PC-9 (cell line): ENCODE results near the gene FERMT3. TPM values are rescaled to one million over a fixed set of nuclear protein-coding genes. Genes with fewer than 3 reads are reported as not detected.

Source experiments
- BruUV-seq: library from RNA; stranded (reverse); fragments of 400-500 nt; replicated peaks from 2 replicates; lab custom pipeline; 2021; lab: Mats Ljungman, UMichigan
- CTCF ChIA-PET: fragments of 300-600 bp; sonication (Branson Sonifier 250); formaldehyde crosslinking; loops from one replicate; lab custom pipeline; 2022; ENCODE audit warnings: antibody characterized with exemption; lab: Charles Lee
- POLR2A ChIA-PET: fragments of 300-600 bp; sonication (Branson Sonifier 250); formaldehyde crosslinking; loops from one replicate; lab custom pipeline; 2022; ENCODE audit warnings: antibody characterized with exemption; ENCODE audit not compliant: unreplicated experiment; lab: Charles Lee
- DNase-seq, 2 experiments: peaks; one replicate each; pipeline versions ENCODE4 v3.0.0 to v3.0.0-alpha.2; 2015 to 2022; ENCODE audit warnings: mixed read lengths in 1 of 2
- H2AFZ ChIP-seq: fragments of 200-600 bp; sonication (generic); 2 replicates; pipeline ENCODE4 v1.8.1; 2017; ENCODE audit warnings: antibody characterized with exemption
- H3F3A ChIP-seq: fragments of 200-600 bp; sonication (generic); 2 replicates; pipeline ENCODE4 v1.8.1; 2017; ENCODE audit warnings: antibody characterized with exemption, mild to moderate bottlenecking, low read depth; ENCODE audit not compliant: insufficient read depth
- H3K27ac ChIP-seq: fragments of 200-600 bp; sonication (generic); 2 replicates; pipeline ENCODE4 v1.6.1; 2016; ENCODE audit warnings: mixed run types
- H3K27me3 ChIP-seq: fragments of 200-600 bp; sonication (generic); 2 replicates; pipeline ENCODE4 v1.6.1; 2016; ENCODE audit warnings: low read depth, mixed run types; ENCODE audit not compliant: insufficient read depth
- H3K36me3 ChIP-seq: fragments of 200-600 bp; sonication (generic); 2 replicates; pipeline ENCODE4 v1.6.1; 2016; ENCODE audit warnings: low read depth, mixed run types
- H3K4me1 ChIP-seq: fragments of 200-600 bp; sonication (generic); replicated peaks from 2 replicates; pipeline ENCODE4 v1.6.1; 2016; ENCODE audit warnings: mixed run types; ENCODE audit not compliant: insufficient read depth
- H3K4me2 ChIP-seq: fragments of 200-600 bp; sonication (generic); 2 replicates; pipeline ENCODE4 v1.6.1; 2017; ENCODE audit warnings: mixed run types
- H3K4me3 ChIP-seq: fragments of 200-600 bp; sonication (generic); 2 replicates; pipeline ENCODE4 v1.6.1; 2016; ENCODE audit warnings: mixed run types
- H3K79me2 ChIP-seq: fragments of 200-600 bp; sonication (generic); 2 replicates; pipeline ENCODE4 v1.6.1; 2017; ENCODE audit warnings: low read depth, mixed run types
- H3K9me2 ChIP-seq: fragments of 200-600 bp; sonication (generic); 2 replicates; pipeline ENCODE4 v1.8.1; 2017; ENCODE audit warnings: mild to moderate bottlenecking; ENCODE audit not compliant: insufficient read depth
- H3K9me3 ChIP-seq: fragments of 200-600 bp; sonication (generic); 2 replicates; pipeline ENCODE4 v1.8.1; 2016; ENCODE audit warnings: low read depth; ENCODE audit not compliant: insufficient read depth
- H4K20me1 ChIP-seq: fragments of 200-600 bp; sonication (generic); 2 replicates; pipeline ENCODE4 v1.8.1; 2017; ENCODE audit not compliant: insufficient read depth
- EZH2 ChIP-seq: fragments of 200-600 bp; sonication (generic); IDR thresholded peaks from 2 replicates; pipeline ENCODE4 v1.8.0; 2017; ENCODE audit warnings: antibody characterized with exemption, low read depth
- intact Hi-C: fragments of 100-400 bp; cut with micrococcal nuclease; formaldehyde crosslinking; loops from one replicate; pipeline ENCODE4 v1.10.0; 2022; ENCODE audit not compliant: unreplicated experiment
- total RNA-seq: library from RNA; stranded (reverse); gene quantifications from 2 replicates; pipeline ENCODE4 v1.2.3, GENCODE V29; 2021
- TF ChIP-seq, protein P1 (sequence below): fragments of 200-600 bp; sonication (generic); conservative IDR thresholded peaks from 2 replicates; pipeline ENCODE4 v1.6.1; 2017; ENCODE audit warnings: mixed run types, antibody characterized with exemption, mild to moderate bottlenecking, moderate library complexity

Gene FERMT3
- total RNA-seq, 1 experiment from 2014 or later: 5.0 TPM

DNA sequence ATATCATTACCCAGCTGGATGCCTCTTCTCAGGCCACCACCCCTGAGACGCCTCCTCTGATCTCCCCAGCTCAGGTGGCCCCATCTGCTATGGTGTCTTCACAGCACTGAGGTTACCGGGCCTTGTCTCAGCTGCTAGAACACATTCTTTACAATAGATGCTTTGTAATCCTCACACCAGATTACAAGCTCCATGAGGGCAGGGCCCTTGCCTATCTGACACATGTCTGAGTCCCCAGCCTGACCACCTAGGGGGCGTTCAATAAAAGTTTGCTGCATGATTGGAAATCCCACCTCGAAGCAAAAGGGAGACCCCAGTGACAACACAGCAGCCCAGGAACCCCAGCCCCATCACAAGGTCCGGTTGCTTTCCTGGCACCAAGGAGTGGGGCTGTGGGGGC, 42.6 kb upstream of the FERMT3 start:
- Histone ChIP-seq H3K4me3 (no peak overlapping the region), H3K9me2 (no peaks in the 10 kb centered on the region), H3K79me2 (peaks cover 31% of the 10 kb centered on the region), H3K27me3 (no peaks in the 10 kb centered on the region), H2AFZ (no peak overlapping the region), H3K4me2 (peak overlapping the region; percentile 94; the same call in 1 of the 2 replicates), H3K27ac (no peak overlapping the region), H4K20me1 (peaks cover 13% of the 10 kb centered on the region; the same call in 1 of the 2 replicates), H3K9me3 (no peaks in the 10 kb centered on the region), H3K4me1 (peaks cover 22% of the 10 kb centered on the region), H3F3A (peaks cover 16% of the 10 kb centered on the region), H3K36me3 (peaks cover 4% of the 10 kb centered on the region; the same call in 1 of the 2 replicates)
- DNase-seq: no peak
- intact Hi-C loops: no loop called here
- no TSS peak for BruUV-seq
- no peak for TF ChIP-seq EZH2
- TF ChIP-seq, protein P1, sequence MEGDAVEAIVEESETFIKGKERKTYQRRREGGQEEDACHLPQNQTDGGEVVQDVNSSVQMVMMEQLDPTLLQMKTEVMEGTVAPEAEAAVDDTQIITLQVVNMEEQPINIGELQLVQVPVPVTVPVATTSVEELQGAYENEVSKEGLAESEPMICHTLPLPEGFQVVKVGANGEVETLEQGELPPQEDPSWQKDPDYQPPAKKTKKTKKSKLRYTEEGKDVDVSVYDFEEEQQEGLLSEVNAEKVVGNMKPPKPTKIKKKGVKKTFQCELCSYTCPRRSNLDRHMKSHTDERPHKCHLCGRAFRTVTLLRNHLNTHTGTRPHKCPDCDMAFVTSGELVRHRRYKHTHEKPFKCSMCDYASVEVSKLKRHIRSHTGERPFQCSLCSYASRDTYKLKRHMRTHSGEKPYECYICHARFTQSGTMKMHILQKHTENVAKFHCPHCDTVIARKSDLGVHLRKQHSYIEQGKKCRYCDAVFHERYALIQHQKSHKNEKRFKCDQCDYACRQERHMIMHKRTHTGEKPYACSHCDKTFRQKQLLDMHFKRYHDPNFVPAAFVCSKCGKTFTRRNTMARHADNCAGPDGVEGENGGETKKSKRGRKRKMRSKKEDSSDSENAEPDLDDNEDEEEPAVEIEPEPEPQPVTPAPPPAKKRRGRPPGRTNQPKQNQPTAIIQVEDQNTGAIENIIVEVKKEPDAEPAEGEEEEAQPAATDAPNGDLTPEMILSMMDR: no peak
- ChIA-PET POLR2A (no interaction called here), CTCF (interaction anchor here (0.5 kb wide), 1 partner anchor 231 kb away, joined by 3 read pairs; no protein-coding TSS in a partner anchor)

DNA sequence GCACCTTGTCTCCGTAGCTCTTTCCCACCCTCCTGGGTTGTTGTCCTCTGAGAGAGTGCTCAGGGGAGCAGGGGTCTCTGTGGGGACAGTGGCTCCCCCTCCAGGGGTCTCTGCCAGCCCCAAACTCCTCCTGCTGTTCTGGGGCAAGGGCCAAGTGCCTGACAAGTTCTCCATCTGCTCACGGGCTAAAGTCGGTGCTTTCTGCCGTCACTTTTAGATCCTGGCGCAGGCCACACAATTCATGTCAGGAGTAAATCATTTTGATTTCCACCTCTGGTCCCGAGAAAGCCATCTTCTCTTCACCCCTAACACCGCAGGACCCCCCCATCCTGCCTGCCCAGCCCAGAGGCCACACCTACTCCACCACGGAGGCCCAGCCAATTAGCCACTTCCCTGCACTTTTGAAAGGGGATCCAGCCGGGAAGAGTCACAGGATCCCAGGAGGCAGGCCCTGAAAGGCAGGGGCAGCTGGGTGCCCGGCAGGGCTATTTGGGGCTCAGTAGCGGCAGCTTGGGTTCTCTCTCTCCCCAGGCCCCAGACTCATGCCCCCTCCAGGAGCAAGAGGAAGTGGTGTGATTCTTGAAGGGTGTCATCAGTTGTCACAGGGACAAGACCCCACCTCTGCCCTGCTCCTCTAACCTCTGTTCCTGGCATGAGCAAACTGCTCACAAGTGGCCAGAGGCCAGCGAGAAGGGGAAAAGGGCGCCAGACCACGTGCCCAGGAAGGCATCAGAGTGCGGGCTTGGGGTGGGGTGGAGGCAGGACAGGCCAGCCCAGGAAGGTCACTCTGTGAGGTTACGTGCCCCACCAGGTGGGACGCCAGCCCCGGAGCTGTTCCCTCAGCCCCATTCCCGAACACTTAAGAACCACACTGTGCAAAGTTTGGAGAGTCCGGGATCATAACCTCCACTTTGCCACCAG, 41.9 kb upstream of the FERMT3 start:
- POLR2A ChIA-PET: interaction anchor here (0.6 kb wide), 1 partner anchor 153 kb away, joined by 3 read pairs; the partner anchor contains the start of gene PRDX5
- peaks cover 18% of the 10 kb centered on the region for H3F3A ChIP-seq
- H3K4me2 ChIP-seq: peak overlapping the region; percentile 94
- DNase-seq: peak in 1 of 2 experiments; percentile 28
- no peaks in the 10 kb centered on the region for H3K9me3 ChIP-seq
- H3K4me3 ChIP-seq: peak overlapping the region; percentile 70
- no peaks in the 10 kb centered on the region for H3K27me3 ChIP-seq
- CTCF ChIA-PET: interaction anchor here (0.9 kb wide), 1 partner anchor 12 kb away, joined by 3 read pairs; no protein-coding TSS in a partner anchor
- H3K4me1 ChIP-seq: peaks cover 22% of the 10 kb centered on the region
- peaks cover 31% of the 10 kb centered on the region for H3K79me2 ChIP-seq
- BruUV-seq: TSS peak; percentile 31
- H2AFZ ChIP-seq: peak overlapping the region; percentile 84
- intact Hi-C loops: loop anchor here (1.0 kb wide), 1 partner anchor 21 kb away; no protein-coding TSS in a partner anchor
- H3K9me2 ChIP-seq: no peaks in the 10 kb centered on the region
- TF ChIP-seq EZH2: no peak
- TF ChIP-seq, protein P1: no peak
- H3K36me3 ChIP-seq: peaks cover 4% of the 10 kb centered on the region; the same call in 1 of the 2 replicates
- no peak overlapping the region for H3K27ac ChIP-seq
- H4K20me1 ChIP-seq: peaks cover 13% of the 10 kb centered on the region; the same call in 1 of the 2 replicates

DNA sequence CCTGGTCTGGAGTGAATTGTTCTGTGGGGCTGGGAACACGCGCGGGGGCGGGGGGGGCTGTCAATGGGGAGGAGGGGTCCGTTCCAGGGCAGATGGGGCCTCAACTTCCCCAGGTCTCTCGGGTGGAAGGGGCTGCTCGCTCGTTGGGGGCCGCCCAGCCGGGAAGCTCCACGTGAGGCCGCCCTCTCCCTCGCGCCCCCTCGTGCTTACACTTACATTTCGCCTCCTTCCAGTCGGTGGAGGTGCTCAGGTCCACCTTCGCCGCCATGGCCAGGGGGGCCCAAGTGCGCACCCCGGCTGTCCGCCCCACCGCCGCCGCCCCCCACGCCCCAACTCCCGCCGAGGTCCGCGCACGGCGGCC, 41.1 kb upstream of the FERMT3 start:
- TF ChIP-seq, protein P1: no peak
- no peak for TF ChIP-seq EZH2
- DNase-seq: no peak
- no TSS peak for BruUV-seq
- H3K4me3 ChIP-seq: peak overlapping the region; percentile 70
- peak overlapping the region; percentile 84 for H2AFZ ChIP-seq
- CTCF ChIA-PET: interaction anchor here (0.7 to 0.9 kb wide), 2 partner anchors 12 to 20 kb away, joined by 3 read pairs; partner anchors contain the start of gene STIP1
- peaks cover 31% of the 10 kb centered on the region for H3K79me2 ChIP-seq
- H3K27ac ChIP-seq: peak overlapping the region; percentile 74
- peaks cover 4% of the 10 kb centered on the region; the same call in 1 of the 2 replicates for H3K36me3 ChIP-seq
- H4K20me1 ChIP-seq: peaks cover 5% of the 10 kb centered on the region; the same call in 1 of the 2 replicates
- H3F3A ChIP-seq: peaks cover 26% of the 10 kb centered on the region
- H3K27me3 ChIP-seq: no peaks in the 10 kb centered on the region
- H3K9me2 ChIP-seq: no peaks in the 10 kb centered on the region
- peak overlapping the region; percentile 94 for H3K4me2 ChIP-seq
- POLR2A ChIA-PET: no interaction called here
- no peaks in the 10 kb centered on the region for H3K9me3 ChIP-seq
- intact Hi-C loops: loop anchor here (1.0 kb wide), 1 partner anchor 20 kb away; no protein-coding TSS in a partner anchor
- H3K4me1 ChIP-seq: peaks cover 22% of the 10 kb centered on the region
